HFFc6 (cell line): Measurements from ENCODE around the gene LAIR1. TPM values are rescaled to one million over a fixed set of nuclear protein-coding genes. Genes with fewer than 3 reads are reported as not detected.

Experiments
- DNase-seq: peaks from one replicate; pipeline ENCODE4 v3.0.0-alpha.2; 2018
- H3K27ac Mint-ChIP-seq: 2 replicates; pipeline ENCODE4 v1.8.0; 2020; ENCODE audit warnings: mild to moderate bottlenecking, mixed read lengths
- H3K27me3 Mint-ChIP-seq: 2 replicates; pipeline ENCODE4 v1.8.0; 2021; ENCODE audit warnings: mild to moderate bottlenecking, moderate library complexity, mixed read lengths; ENCODE audit not compliant: insufficient read depth
- H3K36me3 Mint-ChIP-seq: 2 replicates; pipeline ENCODE4 v1.8.0; 2021; ENCODE audit warnings: low read depth, mixed read lengths
- H3K4me1 Mint-ChIP-seq: 2 replicates; pipeline ENCODE4 v1.8.0; 2020; ENCODE audit warnings: low read depth, mixed read lengths
- H3K4me3 Mint-ChIP-seq: 2 replicates; pipeline ENCODE4 v1.8.0; 2020; ENCODE audit warnings: mild to moderate bottlenecking, moderate library complexity, mixed read lengths
- H3K9me3 Mint-ChIP-seq: 2 replicates; pipeline ENCODE4 v1.8.0; 2020; ENCODE audit warnings: mild to moderate bottlenecking, mixed read lengths
- total RNA-seq, 6 experiments: library from RNA; stranded (reverse); fragmentation: NEBNext Ultra II Directional; extraction: Animal tissue kit (Norgen Biotek cat#: 25700); gene quantifications; 2 replicates in 1 of 6; 3 replicates in 5 of 6; pipeline ENCODE4 v1.2.3, GENCODE V29; 2021
- TF ChIP-seq, protein P1 (sequence below): fragments of 200-600 bp; sonication (generic); IDR thresholded peaks from 2 replicates; pipeline ENCODE4 v1.5.0; 2021; ENCODE audit warnings: antibody characterized with exemption, mild to moderate bottlenecking

The LAIR1 gene
- total RNA-seq, 6 experiments from 2014 or later, result not detected

DNA sequence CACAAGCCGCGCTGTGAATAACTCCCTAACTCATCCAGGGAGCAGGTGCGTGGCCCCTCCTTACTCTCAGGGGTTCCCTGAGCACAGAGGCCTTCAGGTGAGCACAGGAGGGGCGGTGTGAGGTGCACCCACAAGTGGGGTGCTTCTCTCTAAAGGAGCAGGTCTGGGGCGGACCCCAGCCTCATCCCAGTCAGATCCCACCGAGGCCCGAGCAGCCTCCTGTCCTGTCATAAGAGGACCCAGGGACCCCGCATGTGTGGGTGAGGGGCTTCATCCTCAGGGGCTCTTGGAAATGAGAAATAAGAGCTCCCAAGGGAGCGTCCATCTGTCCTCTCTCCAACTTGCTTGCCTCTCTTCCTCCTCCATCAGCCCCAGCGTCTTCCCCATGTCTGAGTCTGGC lies 48.8 kb downstream of the LAIR1 start:
- Mint-ChIP-seq H3K4me3 (no peak overlapping the region), H3K27me3 (peaks cover 28% of the 10 kb centered on the region), H3K36me3 (no peaks in the 10 kb centered on the region; the same call in 1 of the 2 replicates), H3K9me3 (no peaks in the 10 kb centered on the region), H3K4me1 (no peaks in the 10 kb centered on the region), H3K27ac (no peak overlapping the region)
- TF ChIP-seq, protein P1, sequence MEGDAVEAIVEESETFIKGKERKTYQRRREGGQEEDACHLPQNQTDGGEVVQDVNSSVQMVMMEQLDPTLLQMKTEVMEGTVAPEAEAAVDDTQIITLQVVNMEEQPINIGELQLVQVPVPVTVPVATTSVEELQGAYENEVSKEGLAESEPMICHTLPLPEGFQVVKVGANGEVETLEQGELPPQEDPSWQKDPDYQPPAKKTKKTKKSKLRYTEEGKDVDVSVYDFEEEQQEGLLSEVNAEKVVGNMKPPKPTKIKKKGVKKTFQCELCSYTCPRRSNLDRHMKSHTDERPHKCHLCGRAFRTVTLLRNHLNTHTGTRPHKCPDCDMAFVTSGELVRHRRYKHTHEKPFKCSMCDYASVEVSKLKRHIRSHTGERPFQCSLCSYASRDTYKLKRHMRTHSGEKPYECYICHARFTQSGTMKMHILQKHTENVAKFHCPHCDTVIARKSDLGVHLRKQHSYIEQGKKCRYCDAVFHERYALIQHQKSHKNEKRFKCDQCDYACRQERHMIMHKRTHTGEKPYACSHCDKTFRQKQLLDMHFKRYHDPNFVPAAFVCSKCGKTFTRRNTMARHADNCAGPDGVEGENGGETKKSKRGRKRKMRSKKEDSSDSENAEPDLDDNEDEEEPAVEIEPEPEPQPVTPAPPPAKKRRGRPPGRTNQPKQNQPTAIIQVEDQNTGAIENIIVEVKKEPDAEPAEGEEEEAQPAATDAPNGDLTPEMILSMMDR, result no peak
- DNase-seq, result no peak

DNA sequence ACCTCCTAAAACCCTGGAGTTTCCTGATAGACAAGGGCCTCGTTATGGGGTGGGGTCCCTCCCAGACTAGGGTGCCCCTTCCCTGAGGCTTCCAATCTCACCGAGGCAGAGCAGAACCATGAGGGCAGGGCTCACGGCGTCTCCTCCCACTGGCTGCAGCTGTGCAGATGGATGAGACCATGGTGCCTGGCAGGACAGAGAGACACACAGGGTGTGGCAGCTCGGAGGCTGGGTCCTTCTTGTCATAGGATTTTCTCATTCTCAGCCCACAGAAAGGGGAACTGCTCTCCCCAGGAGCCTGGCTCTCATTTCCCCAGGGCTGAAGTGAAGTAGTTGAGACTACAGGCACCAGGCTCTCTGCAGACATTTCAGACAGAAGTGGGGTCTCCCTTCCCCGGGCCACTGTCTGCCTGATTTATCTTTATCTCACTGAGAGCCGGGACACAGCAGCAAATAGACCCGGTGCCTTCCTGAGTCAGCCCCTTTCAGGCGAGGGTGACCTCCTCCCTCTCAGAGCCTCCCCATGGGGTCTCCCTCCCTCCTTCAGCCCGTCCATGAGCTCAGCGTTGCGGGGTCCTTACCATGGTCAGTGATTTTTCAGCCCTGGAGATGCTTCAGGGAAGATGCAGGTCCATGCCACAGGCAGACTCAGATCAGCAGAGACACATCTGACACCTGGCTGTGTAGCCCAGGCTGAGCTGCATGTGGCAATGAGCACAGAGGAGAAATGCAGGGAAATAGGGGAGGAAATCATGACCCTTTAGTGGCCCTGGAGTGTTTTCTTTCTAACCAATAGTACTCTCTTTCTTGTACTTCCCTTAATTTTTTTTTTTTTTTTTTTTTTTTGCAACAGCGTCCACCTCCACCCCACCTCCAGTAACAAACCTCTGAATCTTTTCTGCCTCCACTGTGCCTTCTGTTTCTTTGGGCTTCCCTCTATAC lies 52.0 kb downstream of the LAIR1 start, which contains the start of gene LILRA5:
LILRA5 (minus strand) TSS at position 731 of the 942 bp plus-strand sequence; CDS start at position 584, 147 bp downstream.
- H3K27ac Mint-ChIP-seq, result no peak within 1 kb of the TSS
- H3K9me3 Mint-ChIP-seq, result no peaks in the 10 kb centered on the region
- H3K27me3 Mint-ChIP-seq, result peaks cover 19% of the 10 kb centered on the region
- TF ChIP-seq, protein P1, result no peak
- H3K4me1 Mint-ChIP-seq, result no peaks in the 10 kb centered on the region
- no peaks in the 10 kb centered on the region; the same call in 1 of the 2 replicates for H3K36me3 Mint-ChIP-seq
- DNase-seq, result no peak
- no peak within 1 kb of the TSS for H3K4me3 Mint-ChIP-seq

GRCh38 chr19:54312011-54312410 lies 52.7 kb downstream of the LAIR1 start:
- TF ChIP-seq, protein P1, result no peak
- no peak overlapping the region for H3K4me3 Mint-ChIP-seq
- H3K27ac Mint-ChIP-seq, result no peak overlapping the region
- no peaks in the 10 kb centered on the region for H3K4me1 Mint-ChIP-seq
- peaks cover 16% of the 10 kb centered on the region for H3K27me3 Mint-ChIP-seq
- H3K9me3 Mint-ChIP-seq, result no peaks in the 10 kb centered on the region; the same call in 1 of the 2 replicates
- DNase-seq, result no peak
- H3K36me3 Mint-ChIP-seq, result no peaks in the 10 kb centered on the region; the same call in 1 of the 2 replicates

DNA sequence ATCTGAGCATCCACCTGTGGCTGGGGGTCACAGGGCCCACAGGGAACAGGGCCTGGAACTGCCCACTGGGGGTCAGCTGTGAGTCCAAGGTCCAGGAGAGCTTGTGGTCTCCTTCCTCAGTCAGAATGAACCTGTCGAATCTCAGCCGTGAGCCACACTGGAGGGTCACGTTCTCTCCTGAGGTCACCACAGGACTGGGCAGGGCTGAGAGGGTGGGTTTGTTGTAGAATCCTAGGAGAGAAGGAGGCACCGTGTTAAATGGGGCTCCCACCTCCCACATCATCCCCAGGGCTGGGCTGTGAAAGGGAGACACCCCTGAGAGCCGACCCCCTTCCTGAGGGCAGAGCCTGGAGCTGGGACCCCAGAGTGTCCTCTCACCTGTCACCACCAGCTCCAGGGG lies 53.2 kb downstream of the LAIR1 start:
- no peak overlapping the region for H3K4me3 Mint-ChIP-seq
- no peaks in the 10 kb centered on the region; the same call in 1 of the 2 replicates for H3K9me3 Mint-ChIP-seq
- H3K27me3 Mint-ChIP-seq, result peaks cover 14% of the 10 kb centered on the region
- H3K36me3 Mint-ChIP-seq, result no peaks in the 10 kb centered on the region; the same call in 1 of the 2 replicates
- no peaks in the 10 kb centered on the region for H3K4me1 Mint-ChIP-seq
- no peak overlapping the region for H3K27ac Mint-ChIP-seq
- TF ChIP-seq, protein P1, result no peak
- no peak for DNase-seq

DNA sequence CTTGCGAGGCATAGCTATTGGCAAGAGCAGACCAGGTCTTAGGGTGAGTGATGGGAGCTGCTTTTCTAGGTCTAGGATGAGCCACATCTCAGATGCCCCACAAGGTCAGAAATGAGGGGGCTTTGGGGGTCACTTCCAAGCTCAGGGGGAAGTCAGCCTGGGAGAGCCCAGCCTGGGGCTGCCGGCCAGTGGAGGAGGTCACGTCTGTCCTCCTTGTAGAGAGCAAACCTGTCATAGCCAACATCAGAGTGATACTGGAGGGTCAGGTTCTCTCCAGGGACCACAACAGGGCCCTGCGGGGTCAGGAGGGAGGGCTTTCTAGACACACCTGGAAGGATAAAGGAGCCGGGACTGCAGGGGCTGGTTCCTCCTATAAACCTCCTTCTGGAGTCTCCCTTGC lies 54.2 kb downstream of the LAIR1 start:
- Mint-ChIP-seq H3K27ac (no peak overlapping the region), H3K36me3 (no peaks in the 10 kb centered on the region; the same call in 1 of the 2 replicates), H3K27me3 (peaks cover 15% of the 10 kb centered on the region), H3K4me1 (no peaks in the 10 kb centered on the region), H3K4me3 (no peak overlapping the region), H3K9me3 (no peaks in the 10 kb centered on the region; the same call in 1 of the 2 replicates)
- DNase-seq, result no peak
- TF ChIP-seq, protein P1, result no peak
